HUES64 (cell line): ENCODE results near the gene CYTIP.
"Not testable (repeated sequence)": the region's sequence is repeated elsewhere in the genome, so short reads cannot be mapped to it uniquely, and the experiment has no call there.

Experiments
- H3K27ac ChIP-seq: 2 replicates; pipeline ENCODE4 v1.7.0; 2013; ENCODE audit warnings: low read depth, low read length, inconsistent platforms
- H3K27me3 ChIP-seq: 2 replicates; pipeline ENCODE4 v1.6.1; 2013; ENCODE audit warnings: mild to moderate bottlenecking, low read length; ENCODE audit not compliant: insufficient read depth
- H3K36me3 ChIP-seq: 2 replicates; pipeline ENCODE4 v1.6.1; 2013; ENCODE audit warnings: mild to moderate bottlenecking, low read length; ENCODE audit not compliant: insufficient read depth
- H3K4me1 ChIP-seq: 2 replicates; pipeline ENCODE4 v1.6.1; 2013; ENCODE audit warnings: mild to moderate bottlenecking, low read length, moderate library complexity; ENCODE audit not compliant: insufficient read depth
- H3K4me3 ChIP-seq: 2 replicates; pipeline ENCODE4 v1.5.1; 2013; ENCODE audit warnings: mild to moderate bottlenecking, low read length, moderate library complexity
- H3K9ac ChIP-seq: 2 replicates; pipeline ENCODE4 v1.6.1; 2013; ENCODE audit warnings: mild to moderate bottlenecking, low read depth, low read length
- H3K9me3 ChIP-seq: 2 replicates; pipeline ENCODE4 v1.6.1; 2013; ENCODE audit warnings: low read depth, low read length; ENCODE audit not compliant: insufficient read depth
- WGBS: fragments of 150-250, 120-280 bp; methylation state at CpG from one replicate; pipeline ENCODE4 v1.1.7; 2013; ENCODE audit warnings: missing lambda C conversion rate; 5-methylcytosine and 5-hydroxymethylcytosine counted together

The CYTIP gene

DNA sequence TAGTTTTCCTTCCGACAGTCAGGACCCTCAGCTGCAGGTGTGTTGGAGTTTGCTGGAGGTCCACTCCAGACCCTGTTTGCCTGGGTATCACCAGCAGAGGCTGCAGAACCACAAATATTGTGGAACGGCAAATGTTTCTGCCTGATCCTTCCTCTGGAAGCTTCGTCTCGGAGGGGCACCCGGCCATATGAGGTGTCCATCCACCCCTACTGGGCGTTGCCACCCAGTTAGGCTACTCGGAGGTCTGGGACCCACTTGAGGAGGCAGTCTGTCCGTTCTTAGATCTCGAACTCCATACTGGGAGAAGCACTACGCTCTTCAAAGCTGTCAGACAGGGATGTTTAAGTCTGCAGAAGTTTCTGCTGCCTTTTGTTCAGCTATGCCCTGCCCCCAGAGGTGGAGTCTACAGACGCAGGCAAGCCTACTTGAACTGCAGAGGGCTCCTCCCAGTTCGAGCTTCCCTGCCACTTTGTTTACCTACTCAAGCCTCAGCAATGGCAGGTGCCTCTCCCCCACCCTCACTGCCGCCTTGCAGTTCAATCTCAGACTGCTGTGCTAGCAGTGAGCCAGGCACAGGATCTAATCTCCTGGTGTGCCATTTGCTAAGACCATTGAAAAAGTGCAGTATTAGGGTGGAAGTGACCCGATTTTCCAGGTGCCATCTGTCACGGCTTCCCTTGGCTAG lies 40.9 kb downstream of the CYTIP start:
- not testable (repeated sequence) for H3K4me3 ChIP-seq, H3K9me3 ChIP-seq, H3K9ac ChIP-seq, H3K4me1 ChIP-seq, H3K27me3 ChIP-seq, H3K27ac ChIP-seq, H3K36me3 ChIP-seq
- WGBS, result 92% methylated on average over 15 of the region's 15 CpGs

DNA sequence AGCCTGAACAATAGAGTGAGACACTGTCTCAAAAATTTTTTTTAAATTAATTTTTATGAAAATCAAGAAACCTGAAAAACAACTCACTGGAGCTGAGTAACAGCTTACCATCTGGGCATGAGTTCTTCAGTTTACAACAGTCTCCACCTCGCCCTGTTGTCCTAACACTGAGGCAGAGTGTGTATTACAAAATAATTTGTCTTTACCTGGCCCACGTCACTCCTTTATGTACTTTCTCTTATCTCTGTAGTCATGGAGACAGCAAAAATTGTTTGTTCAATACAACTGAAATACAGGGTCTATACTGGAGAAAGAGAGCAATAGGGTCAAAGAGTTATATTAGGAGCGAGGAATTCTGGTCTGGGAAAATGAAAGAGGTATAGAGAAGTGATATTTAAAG lies 48.1 kb downstream of the CYTIP start:
- no peak overlapping the region for H3K9ac ChIP-seq
- H3K4me3 ChIP-seq, result no peak overlapping the region
- H3K4me1 ChIP-seq, result no peaks in the 10 kb centered on the region
- no peaks in the 10 kb centered on the region for H3K27me3 ChIP-seq
- H3K27ac ChIP-seq, result no peak overlapping the region
- no peaks in the 10 kb centered on the region for H3K9me3 ChIP-seq
- H3K36me3 ChIP-seq, result no peaks in the 10 kb centered on the region
- WGBS, result 84% methylated on average over 3 of the region's 3 CpGs

DNA sequence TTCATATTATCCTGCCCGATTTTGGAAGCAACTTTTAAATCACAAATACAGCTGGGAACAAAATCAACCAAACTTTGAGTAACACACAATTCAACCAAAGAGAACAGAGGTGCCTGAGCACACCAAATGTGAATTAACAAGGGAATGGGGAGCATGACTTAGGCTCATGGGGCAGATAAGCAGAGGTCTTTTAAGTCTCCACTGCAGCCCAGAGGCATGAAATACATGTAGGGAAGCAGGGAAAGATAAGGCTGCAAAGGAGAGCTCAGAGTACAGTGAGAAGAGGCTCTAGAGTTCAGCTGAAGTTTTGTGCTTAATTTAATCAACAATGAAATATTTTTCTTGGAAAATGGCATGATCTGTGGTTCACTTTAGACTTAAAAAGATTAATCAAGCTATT lies 49.0 kb downstream of the CYTIP start:
- Histone ChIP-seq H3K4me1 (no peaks in the 10 kb centered on the region), H3K9me3 (no peaks in the 10 kb centered on the region), H3K27ac (no peak overlapping the region), H3K36me3 (no peaks in the 10 kb centered on the region), H3K27me3 (no peaks in the 10 kb centered on the region), H3K9ac (no peak overlapping the region), H3K4me3 (no peak overlapping the region)
- 88% methylated on average over 1 of the region's 1 CpG for WGBS

DNA sequence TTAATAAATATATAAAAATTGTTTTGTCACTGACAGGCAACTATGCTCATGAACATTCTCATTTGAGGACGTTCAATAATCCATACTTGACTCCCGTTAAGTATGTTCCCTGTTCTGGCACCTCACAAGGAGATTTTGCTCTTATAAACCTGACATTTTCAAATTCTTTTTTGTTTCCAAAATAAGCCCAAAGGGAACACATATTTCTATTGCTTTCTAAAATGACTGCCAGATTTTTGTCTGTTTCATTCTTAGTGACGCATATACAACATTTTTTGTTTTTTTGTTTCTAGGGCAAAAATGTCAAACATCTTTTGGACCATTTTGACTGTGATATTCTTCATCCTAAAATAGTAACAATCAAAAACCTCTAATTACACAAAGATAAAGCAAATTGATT lies 50.5 kb downstream of the CYTIP start:
- H3K36me3 ChIP-seq, result no peaks in the 10 kb centered on the region
- H3K4me1 ChIP-seq, result no peaks in the 10 kb centered on the region
- H3K27me3 ChIP-seq, result no peaks in the 10 kb centered on the region
- H3K9ac ChIP-seq, result no peak overlapping the region
- H3K27ac ChIP-seq, result no peak overlapping the region
- 94% methylated on average over 3 of the region's 3 CpGs for WGBS
- H3K9me3 ChIP-seq, result no peaks in the 10 kb centered on the region
- H3K4me3 ChIP-seq, result no peak overlapping the region

DNA sequence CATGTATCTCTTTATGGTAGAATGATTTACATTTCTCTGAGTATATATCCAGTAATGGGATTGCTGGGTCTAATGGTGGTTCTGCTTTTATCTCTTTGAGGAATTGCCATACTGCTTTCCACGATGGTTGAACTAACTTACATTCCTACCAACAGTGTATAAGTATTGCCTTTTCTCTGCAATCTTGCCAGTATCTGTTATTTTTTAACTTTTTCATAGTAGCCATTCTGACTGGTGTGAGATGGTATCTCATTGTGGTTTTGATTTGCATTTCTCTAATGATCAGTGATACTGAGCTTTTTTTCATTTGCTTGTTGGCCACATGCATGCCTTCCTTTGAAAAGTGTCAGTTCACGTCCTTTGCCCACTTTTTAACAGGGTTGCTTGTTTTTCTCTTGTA lies 55.1 kb downstream of the CYTIP start:
- 92% methylated on average over 2 of the region's 2 CpGs for WGBS
- no peaks in the 10 kb centered on the region for H3K36me3 ChIP-seq
- no peaks in the 10 kb centered on the region for H3K4me1 ChIP-seq
- no peak overlapping the region for H3K9ac ChIP-seq
- H3K4me3 ChIP-seq, result no peak overlapping the region
- no peak overlapping the region for H3K27ac ChIP-seq
- no peaks in the 10 kb centered on the region for H3K9me3 ChIP-seq
- H3K27me3 ChIP-seq, result no peaks in the 10 kb centered on the region

DNA sequence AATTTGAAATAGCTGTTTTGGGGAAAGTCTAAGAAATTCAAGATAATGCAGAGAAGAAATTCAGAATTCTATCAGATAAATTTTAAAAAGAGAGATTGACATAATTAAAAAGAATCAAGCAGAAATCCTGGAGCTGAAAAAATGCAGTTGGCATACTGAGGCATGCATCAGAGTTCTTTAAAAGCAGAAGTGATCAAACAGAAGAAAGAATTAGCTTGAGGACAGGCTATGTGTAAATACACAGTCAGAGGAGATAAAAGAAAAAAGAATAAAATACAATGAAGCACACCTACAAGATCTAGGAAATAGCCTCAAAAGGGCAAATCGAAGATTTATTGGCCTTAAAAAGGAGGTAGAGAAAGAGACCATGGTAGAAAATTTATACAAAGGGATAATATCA lies 57.1 kb downstream of the CYTIP start:
- WGBS, result 100% methylated on average over 1 of the region's 1 CpG
- no peaks in the 10 kb centered on the region for H3K9me3 ChIP-seq
- no peak overlapping the region for H3K4me3 ChIP-seq
- no peak overlapping the region for H3K9ac ChIP-seq
- H3K4me1 ChIP-seq, result no peaks in the 10 kb centered on the region
- no peak overlapping the region for H3K27ac ChIP-seq
- no peaks in the 10 kb centered on the region for H3K27me3 ChIP-seq
- no peaks in the 10 kb centered on the region for H3K36me3 ChIP-seq

DNA sequence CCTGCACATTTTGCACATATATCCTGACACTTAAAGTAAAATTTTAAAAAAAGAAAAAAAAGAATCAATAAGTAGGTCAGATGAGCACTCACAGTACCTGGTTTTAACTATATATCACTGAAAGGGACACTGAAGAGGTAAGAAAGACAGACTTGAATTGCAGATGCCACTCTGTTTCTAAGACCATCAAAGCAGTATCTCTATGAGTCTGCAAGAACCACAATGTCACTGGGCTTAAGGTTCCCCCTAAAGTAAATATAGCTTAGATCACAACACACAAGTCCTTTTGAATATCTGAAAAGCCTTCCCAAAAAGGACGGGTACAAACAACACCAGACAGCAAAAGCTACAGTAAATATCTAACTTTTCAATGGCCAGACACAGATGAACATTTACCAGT lies 57.6 kb downstream of the CYTIP start:
- H3K27ac ChIP-seq, result no peak overlapping the region
- H3K9ac ChIP-seq, result no peak overlapping the region
- no peak overlapping the region for H3K4me3 ChIP-seq
- H3K9me3 ChIP-seq, result no peaks in the 10 kb centered on the region
- no peaks in the 10 kb centered on the region for H3K27me3 ChIP-seq
- no peaks in the 10 kb centered on the region for H3K4me1 ChIP-seq
- 90% methylated on average over 1 of the region's 1 CpG for WGBS
- no peaks in the 10 kb centered on the region for H3K36me3 ChIP-seq

DNA sequence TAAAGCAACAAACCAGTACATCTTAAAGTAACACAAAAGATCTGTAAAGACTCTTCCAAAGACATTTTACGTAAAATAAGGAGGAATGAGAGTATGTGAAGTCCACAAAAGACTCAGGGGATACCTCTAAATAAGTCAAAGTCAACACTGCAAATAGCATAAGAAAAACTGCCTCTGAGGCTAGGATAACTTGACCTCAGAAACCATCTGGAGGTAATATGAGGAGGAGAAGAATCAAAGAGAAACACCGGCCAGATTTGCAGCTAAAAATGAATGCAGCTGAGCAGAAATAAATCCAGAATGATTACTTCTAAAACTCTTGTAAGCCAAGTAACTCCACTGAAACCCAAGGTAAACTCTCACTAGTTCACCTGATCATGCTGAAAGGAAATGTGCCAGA lies 66.0 kb downstream of the CYTIP start:
- WGBS, result 78% methylated on average over 1 of the region's 2 CpGs
- peaks cover 19% of the 10 kb centered on the region for H3K9me3 ChIP-seq
- H3K4me1 ChIP-seq, result no peaks in the 10 kb centered on the region
- H3K27ac ChIP-seq, result no peak overlapping the region
- H3K36me3 ChIP-seq, result no peaks in the 10 kb centered on the region
- no peaks in the 10 kb centered on the region for H3K27me3 ChIP-seq
- no peak overlapping the region for H3K4me3 ChIP-seq
- H3K9ac ChIP-seq, result no peak overlapping the region

DNA sequence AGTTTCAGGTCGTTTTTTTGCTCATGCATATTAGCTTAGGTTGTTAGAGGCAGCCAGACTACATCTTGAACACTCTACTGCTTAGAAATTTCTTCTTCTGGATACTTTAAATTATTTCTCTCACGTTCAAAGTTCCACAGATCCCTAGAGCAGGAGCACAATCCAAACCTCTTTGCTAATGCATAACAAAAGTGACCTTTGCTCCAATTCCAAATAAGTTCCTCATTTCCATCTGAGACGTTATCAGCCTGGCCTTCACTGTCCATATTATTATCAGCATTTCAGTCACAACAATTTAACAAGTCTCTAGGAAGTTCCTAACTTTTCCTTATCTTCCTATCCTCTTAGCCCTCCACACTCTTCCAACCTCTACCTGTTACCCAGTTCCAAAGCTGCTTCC lies 67.8 kb downstream of the CYTIP start:
- 85% methylated on average over 3 of the region's 3 CpGs for WGBS
- H3K36me3 ChIP-seq, result no peaks in the 10 kb centered on the region
- peaks cover 19% of the 10 kb centered on the region for H3K9me3 ChIP-seq
- no peaks in the 10 kb centered on the region for H3K27me3 ChIP-seq
- no peak overlapping the region for H3K4me3 ChIP-seq
- H3K9ac ChIP-seq, result no peak overlapping the region
- H3K4me1 ChIP-seq, result no peaks in the 10 kb centered on the region
- H3K27ac ChIP-seq, result no peak overlapping the region

DNA sequence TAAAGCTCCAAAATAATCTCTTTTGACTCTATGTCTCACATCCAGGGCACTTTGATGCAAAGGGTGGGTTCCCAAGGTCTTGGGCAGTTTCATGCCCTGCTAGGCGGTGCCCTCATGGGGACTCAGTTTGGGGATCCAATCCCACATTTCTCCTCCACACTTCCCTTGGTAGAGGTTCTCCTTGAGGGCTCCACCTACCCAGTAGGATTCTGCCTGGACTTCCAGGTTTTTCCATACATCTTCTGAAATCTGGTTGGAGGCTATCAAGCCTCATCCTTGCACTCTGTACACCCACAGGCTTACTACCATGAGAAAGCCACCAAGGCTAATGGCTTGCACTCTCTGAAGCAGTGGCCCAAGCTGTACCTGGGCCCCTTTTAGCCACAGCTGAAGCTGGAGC lies 68.5 kb downstream of the CYTIP start:
- Histone ChIP-seq H3K4me1 (no peaks in the 10 kb centered on the region), H3K9me3 (peaks cover 19% of the 10 kb centered on the region), H3K27ac (no peak overlapping the region), H3K9ac (no peak overlapping the region), H3K27me3 (no peaks in the 10 kb centered on the region), H3K4me3 (no peak overlapping the region), H3K36me3 (no peaks in the 10 kb centered on the region)
- 93% methylated on average over 1 of the region's 1 CpG for WGBS

DNA sequence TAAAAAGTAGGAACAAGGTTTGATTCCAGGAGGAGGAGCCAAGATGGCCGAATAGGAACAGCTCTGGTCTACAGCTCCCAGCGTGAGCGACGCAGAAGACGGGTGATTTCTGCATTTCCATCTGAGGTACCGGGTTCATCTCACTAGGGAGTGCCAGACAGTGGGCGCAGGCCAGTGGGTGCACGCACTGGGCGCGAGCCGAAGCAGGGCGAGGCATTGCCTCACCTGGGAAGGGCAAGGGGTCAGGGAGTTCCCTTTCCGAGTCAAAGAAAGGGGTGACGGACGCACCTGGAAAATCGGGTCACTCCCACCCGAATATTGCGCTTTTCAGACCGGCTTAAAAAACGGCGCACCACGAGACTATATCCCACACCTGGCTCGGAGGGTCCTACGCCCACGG lies 75.4 kb downstream of the CYTIP start:
- H3K9ac ChIP-seq, H3K27me3 ChIP-seq, H3K27ac ChIP-seq, H3K4me3 ChIP-seq, H3K36me3 ChIP-seq, H3K4me1 ChIP-seq, H3K9me3 ChIP-seq: not testable (repeated sequence)
- 97% methylated on average over 12 of the region's 25 CpGs for WGBS

DNA sequence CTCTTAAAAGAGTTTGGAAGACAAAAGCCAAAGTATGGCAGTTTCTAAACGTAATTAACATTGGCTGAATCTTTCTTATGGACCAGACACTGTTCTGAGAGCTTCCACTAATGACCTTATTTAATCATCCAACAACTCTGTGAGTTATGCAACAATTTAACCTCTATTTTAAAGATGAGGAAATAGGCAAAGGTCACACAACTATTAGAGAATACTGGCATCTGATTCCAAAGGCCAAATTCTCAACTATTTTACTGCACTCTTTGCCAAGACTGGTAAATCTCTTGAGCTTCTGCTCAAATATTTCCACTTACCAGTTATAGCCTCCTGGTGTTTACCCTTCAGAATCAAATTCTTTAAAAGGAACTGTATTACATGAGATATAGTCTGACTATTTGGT lies 76.2 kb downstream of the CYTIP start:
- Histone ChIP-seq H3K27ac (no peak overlapping the region), H3K9ac (no peak overlapping the region), H3K4me3 (no peak overlapping the region), H3K4me1 (no peaks in the 10 kb centered on the region), H3K9me3 (no peaks in the 10 kb centered on the region), H3K36me3 (no peaks in the 10 kb centered on the region), H3K27me3 (no peaks in the 10 kb centered on the region)
- 87% methylated on average over 1 of the region's 1 CpG for WGBS
